H1 (cell line): ENCODE data around the gene MYO16. TPM values are rescaled to one million over a fixed set of nuclear protein-coding genes. Genes with fewer than 3 reads are reported as not detected.

Experiments
- CTCF ChIA-PET: fragments of 300-600 bp; sonication (Branson Sonifier 250); formaldehyde crosslinking; loops from one replicate; lab custom pipeline; 2021; ENCODE audit not compliant: partially characterized antibody; lab: Charles Lee
- POLR2A ChIA-PET: fragments of 300-600 bp; sonication (Branson Sonifier 250); formaldehyde crosslinking; loops from one replicate; lab custom pipeline; 2021; ENCODE audit warnings: inconsistent platforms; ENCODE audit not compliant: partially characterized antibody; lab: Charles Lee
- DNase-seq, 2 experiments: peaks; one replicate each; pipeline versions ENCODE4 v3.0.0 to v3.0.0-alpha.2; 2010 to 2022; ENCODE audit warnings: low spot score in 2 of 2, low read depth in 1 of 2, mixed read lengths in 1 of 2
- FAIRE-seq: peaks from 2 replicates; lab custom pipeline; 2011; peaks lifted over from hg19 to GRCh38; lab: Jason Lieb, UNC
- H2AFZ ChIP-seq: 2 replicates; pipeline ENCODE4 v1.8.1; 2012; ENCODE audit warnings: low read length, inconsistent platforms
- H2AK5ac ChIP-seq: 2 replicates; pipeline ENCODE4 v1.6.1; 2013; ENCODE audit warnings: low read depth, low read length
- H2BK120ac ChIP-seq: replicated peaks from 2 replicates; pipeline ENCODE3; 2013; ENCODE audit warnings: low read depth, low read length, inconsistent platforms
- H2BK12ac ChIP-seq: 2 replicates; pipeline ENCODE4 v1.6.1; 2013; ENCODE audit warnings: low read depth, low read length
- H2BK15ac ChIP-seq: 2 replicates; pipeline ENCODE4 v1.6.1; 2013; ENCODE audit warnings: low read length
- H2BK20ac ChIP-seq: 2 replicates; pipeline ENCODE4 v1.6.1; 2013; ENCODE audit warnings: low read length
- H2BK5ac ChIP-seq: 2 replicates; pipeline ENCODE4 v1.6.1; 2013; ENCODE audit warnings: low read depth, low read length
- H3K14ac ChIP-seq: 2 replicates; pipeline ENCODE4 v1.6.1; 2013; ENCODE audit warnings: inconsistent platforms; ENCODE audit not compliant: insufficient read length
- H3K18ac ChIP-seq: 2 replicates; pipeline ENCODE4 v1.6.1; 2013; ENCODE audit warnings: low read length; ENCODE audit errors: extremely low read depth
- H3K23ac ChIP-seq: 2 replicates; pipeline ENCODE4 v1.6.1; 2013; ENCODE audit warnings: inconsistent platforms; ENCODE audit not compliant: insufficient read length
- H3K23me2 ChIP-seq: 2 replicates; pipeline ENCODE4 v1.6.1; 2013; ENCODE audit warnings: low read depth, low read length
- H3K27ac ChIP-seq: 2 replicates; pipeline ENCODE4 v1.6.1; 2011; ENCODE audit warnings: low read depth, low read length, inconsistent platforms
- H3K27me3 ChIP-seq, 4 experiments: replicated peaks in 1 of 4; 1 replicate in 1 of 4; 2 replicates in 3 of 4; pipeline versions ENCODE4 v1.6.1 to v1.8.1; 2011 to 2013; ENCODE audit warnings: low read length in 3 of 4, mild to moderate bottlenecking in 3 of 4, inconsistent platforms in 2 of 4, mixed read lengths in 2 of 4, moderate library complexity in 1 of 4; ENCODE audit not compliant: control insufficient read depth in 3 of 4, insufficient read depth in 3 of 4; ENCODE audit errors: extremely low read depth in 1 of 4
- H3K36me3 ChIP-seq, 4 experiments: 2 replicates each; pipeline versions ENCODE4 v1.6.1 to v1.8.1; 2011 to 2013; ENCODE audit warnings: mild to moderate bottlenecking in 4 of 4, low read length in 3 of 4, moderate library complexity in 2 of 4, control low read depth in 1 of 4, inconsistent platforms in 1 of 4; ENCODE audit not compliant: insufficient read depth in 4 of 4, control insufficient read depth in 2 of 4
- H3K4ac ChIP-seq: replicated peaks from 2 replicates; pipeline ENCODE3; 2013; ENCODE audit warnings: low read length, low read depth, mixed read lengths, inconsistent platforms; ENCODE audit not compliant: insufficient read length
- H3K4me1 ChIP-seq, 4 experiments: replicated peaks in 1 of 4; 1 replicate in 1 of 4; 2 replicates in 3 of 4; pipeline versions ENCODE4 v1.6.1 to v1.8.1; 2011 to 2013; ENCODE audit warnings: low read length in 3 of 4, inconsistent platforms in 2 of 4, mixed read lengths in 1 of 4; ENCODE audit not compliant: insufficient read depth in 4 of 4, control insufficient read depth in 3 of 4
- H3K4me2 ChIP-seq, 2 experiments: 2 replicates each; pipeline versions ENCODE4 v1.6.1 to v1.8.1; 2011 to 2013; ENCODE audit warnings: low read depth in 2 of 2, low read length in 2 of 2, control low read depth in 1 of 2, inconsistent platforms in 1 of 2, mild to moderate bottlenecking in 1 of 2; ENCODE audit not compliant: insufficient read depth in 1 of 2
- H3K4me3 ChIP-seq, 4 experiments: fragments of 200-600, 300-600 bp in 1 of 4; sonication (generic), shearing (Covaris generic), sonication (Bioruptor Twin) in 1 of 4; 2 replicates each; pipeline versions ENCODE4 v1.5.1 to v1.8.1; 2011 to 2016; ENCODE audit warnings: low read length in 4 of 4, low read depth in 3 of 4, control low read depth in 2 of 4, inconsistent platforms in 2 of 4, mild to moderate bottlenecking in 2 of 4, mixed read lengths in 1 of 4, moderate library complexity in 1 of 4; ENCODE audit not compliant: insufficient read depth in 2 of 4; ENCODE audit errors: extremely low read depth in 1 of 4
- H3K56ac ChIP-seq: replicated peaks from 2 replicates; pipeline ENCODE3; 2013; ENCODE audit warnings: low read depth, mild to moderate bottlenecking, mixed read lengths, low read length, inconsistent platforms; ENCODE audit not compliant: insufficient read length
- H3K79me1 ChIP-seq: 2 replicates; pipeline ENCODE4 v1.6.1; 2013; ENCODE audit warnings: low read depth, low read length, control low read depth
- H3K79me2 ChIP-seq, 2 experiments: 2 replicates each; pipeline versions ENCODE4 v1.6.1 to v1.8.1; 2012 to 2013; ENCODE audit warnings: low read length in 2 of 2, mild to moderate bottlenecking in 2 of 2, inconsistent platforms in 1 of 2; ENCODE audit not compliant: insufficient read depth in 2 of 2, control insufficient read depth in 1 of 2
- H3K9ac ChIP-seq, 4 experiments: replicated peaks in 1 of 4; 1 replicate in 1 of 4; 2 replicates in 3 of 4; pipeline versions ENCODE4 v1.6.1 to v1.8.1; 2011 to 2013; ENCODE audit warnings: low read depth in 3 of 4, low read length in 3 of 4, control low read depth in 2 of 4, mild to moderate bottlenecking in 2 of 4, moderate library complexity in 2 of 4, inconsistent platforms in 1 of 4; ENCODE audit errors: extremely low read depth in 1 of 4
- H3K9me3 ChIP-seq, 2 experiments: 2 replicates each; pipeline versions ENCODE4 v1.6.1 to v1.8.1; 2012 to 2013; ENCODE audit warnings: mild to moderate bottlenecking in 2 of 2, moderate library complexity in 2 of 2, control low read depth in 1 of 2, inconsistent platforms in 1 of 2, low read depth in 1 of 2, low read length in 1 of 2, mixed read lengths in 1 of 2; ENCODE audit not compliant: insufficient read depth in 2 of 2
- H4K20me1 ChIP-seq, 2 experiments: replicated peaks in 1 of 2; 2 replicates each; pipeline versions ENCODE3 to v1.8.1; 2011 to 2013; ENCODE audit warnings: inconsistent platforms in 2 of 2, low read length in 2 of 2, mild to moderate bottlenecking in 1 of 2; ENCODE audit not compliant: insufficient read depth in 2 of 2, control insufficient read depth in 1 of 2
- H4K5ac ChIP-seq: 2 replicates; pipeline ENCODE4 v1.6.1; 2013; ENCODE audit warnings: low read length, low read depth, mixed read lengths, inconsistent platforms; ENCODE audit not compliant: insufficient read length
- H4K8ac ChIP-seq: 2 replicates; pipeline ENCODE4 v1.8.0; 2013; ENCODE audit warnings: mild to moderate bottlenecking, moderate library complexity, low read length, inconsistent platforms; ENCODE audit not compliant: insufficient read depth; ENCODE audit errors: extremely low read depth
- H4K91ac ChIP-seq: replicated peaks from 2 replicates; pipeline ENCODE3; 2013; ENCODE audit warnings: low read length, mixed read lengths, inconsistent platforms; ENCODE audit not compliant: insufficient read length
- CBX5 ChIP-seq: fragments of 300-800, 300-1000 bp; sonication (generic); IDR thresholded peaks from 2 replicates; pipeline ENCODE4 v1.7.1; 2016; ENCODE audit warnings: antibody characterized with exemption, low read length, low read depth
- CBX8 ChIP-seq: fragments of 300-800, 300-1000 bp; sonication (generic); IDR thresholded peaks from 2 replicates; pipeline ENCODE4 v1.7.1; 2016; ENCODE audit warnings: low read depth, low read length, borderline replicate concordance
- CEBPB ChIP-seq: IDR thresholded peaks from 2 replicates; pipeline ENCODE4 v1.6.1; 2012; ENCODE audit warnings: low read depth, low read length
- JUN ChIP-seq: IDR thresholded peaks from 2 replicates; pipeline ENCODE4 v1.6.1; 2011; ENCODE audit warnings: low read depth, mild to moderate bottlenecking, improper control_type of control experiment, low read length
- KDM4A ChIP-seq: IDR thresholded peaks from one replicate; pipeline ENCODE4 v1.7.1; 2012; ENCODE audit warnings: low read depth, mild to moderate bottlenecking, moderate library complexity, low read length, inconsistent platforms; ENCODE audit not compliant: severe bottlenecking
- NANOG ChIP-seq: IDR thresholded peaks from 2 replicates; pipeline ENCODE4 v1.6.1; 2011; ENCODE audit warnings: low read length, low read depth, mild to moderate bottlenecking, inconsistent platforms; ENCODE audit not compliant: insufficient read depth, poor library complexity, severe bottlenecking
- RNF2 ChIP-seq: fragments of 200-900, 300-1000 bp; sonication (generic); IDR thresholded peaks from 2 replicates; pipeline ENCODE4 v1.7.1; 2016; ENCODE audit warnings: borderline replicate concordance, low read depth, mild to moderate bottlenecking, antibody characterized with exemption, low read length; ENCODE audit not compliant: poor library complexity, severe bottlenecking; ENCODE audit errors: missing control alignments
- SIRT6 ChIP-seq: IDR thresholded peaks from one replicate; pipeline ENCODE4 v1.7.1; 2012; ENCODE audit warnings: low read length, inconsistent platforms
- TBP ChIP-seq: IDR thresholded peaks from 2 replicates; pipeline ENCODE4 v1.6.1; 2011; ENCODE audit warnings: low read depth, low read length, improper control_type of control experiment
- TCF12 ChIP-seq: IDR thresholded peaks from 2 replicates; pipeline ENCODE4 v1.6.1; 2011; ENCODE audit warnings: low read depth, mild to moderate bottlenecking, low read length
- ZNF274 ChIP-seq: IDR thresholded peaks from 2 replicates; pipeline ENCODE4 v1.7.0; 2012; ENCODE audit warnings: low read length, borderline replicate concordance; ENCODE audit errors: extremely low read depth
- WGBS, 2 experiments: shearing (Covaris generic) in 1 of 2; methylation state at CpG; one replicate each; pipeline versions ENCODE4 v1.1.6 to v1.1.7; 2013 to 2015; ENCODE audit warnings: low lambda C conversion rate in 2 of 2, mixed read lengths in 2 of 2, inconsistent platforms in 1 of 2, low coverage in 1 of 2, missing lambda C conversion rate in 1 of 2; ENCODE audit not compliant: insufficient replicate concordance in 2 of 2, insufficient coverage in 1 of 2, insufficient read length in 1 of 2; ENCODE audit errors: extremely low coverage in 1 of 2, missing lambda C conversion rate in 1 of 2; 5-methylcytosine and 5-hydroxymethylcytosine counted together
- polyA plus RNA-seq, 7 experiments: library from polyadenylated mRNA; depleted of rRNA in 3 of 7; stranded (reverse) in 5 of 7; unstranded in 2 of 7; fragments of >200 nt in 5 of 7; fragments of 200-250 nt in 2 of 7; gene quantifications; 1 replicate in 5 of 7; 2 replicates in 1 of 7; 4 replicates in 1 of 7; pipeline versions ENCODE4 v1.2.1 to v1.2.3, GENCODE V29; 2011 to 2013; ENCODE audit warnings: missing spikeins in 2 of 7, mixed read lengths in 2 of 7
- total RNA-seq: library from RNA; stranded (reverse); fragmentation: NEBNext Ultra II Directional; extraction: Animal tissue kit (Norgen Biotek cat#: 25700); gene quantifications from 2 replicates; pipeline ENCODE4 v1.2.1, GENCODE V29; 2021

Gene MYO16
- total and polyA plus RNA-seq, 2 of the 8 experiments (the other 6 are each of a cell fraction or from before 2014, with no cell fraction given) = 0.02 to 0.22 TPM

DNA sequence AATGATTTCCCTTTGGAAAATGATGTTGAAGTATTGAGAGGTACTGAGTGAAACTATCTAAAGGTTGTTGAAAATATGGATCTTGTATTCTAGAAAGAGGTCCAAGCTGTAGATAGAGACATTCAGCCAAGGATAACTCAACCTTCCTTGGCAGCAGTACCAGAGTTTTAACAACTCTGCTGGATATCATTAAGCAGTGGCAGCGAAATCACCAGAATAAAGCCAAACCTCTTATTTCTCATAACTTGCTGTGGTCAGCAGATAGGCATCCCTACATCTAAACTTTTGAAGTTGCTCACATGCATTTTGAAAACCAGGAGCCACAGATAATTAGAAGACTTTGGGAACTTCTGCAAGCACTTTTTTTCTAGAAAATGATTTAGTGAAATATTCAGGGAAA lies 597.2 kb downstream of the MYO16 start:
- Histone ChIP-seq H3K23ac (no peak overlapping the region), H3K9ac (no peak overlapping the region), H3K14ac (no peak overlapping the region), H3K18ac (no peak overlapping the region), H2AFZ (no peak overlapping the region), H2BK20ac (no peak overlapping the region), H3K4me2 (no peak overlapping the region), H2BK120ac (no peak overlapping the region), H4K20me1 (no peaks in the 10 kb centered on the region), H2BK15ac (no peak overlapping the region), H3K27ac (no peak overlapping the region), H3K36me3 (no peaks in the 10 kb centered on the region), H2AK5ac (no peak overlapping the region), H3K79me1 (no peaks in the 10 kb centered on the region), H2BK12ac (no peak overlapping the region), H2BK5ac (no peak overlapping the region), H3K79me2 (no peaks in the 10 kb centered on the region), H3K4ac (no peak overlapping the region), H4K5ac (no peak overlapping the region), H3K56ac (no peak overlapping the region), H4K8ac (no peak overlapping the region), H3K9me3 (peaks cover 5 to 11% of the 10 kb centered on the region in 2 experiments; a peak in 3 of 4 replicates), H4K91ac (no peak overlapping the region), H3K4me1 (no peaks in the 10 kb centered on the region), H3K4me3 (no peak overlapping the region), H3K23me2 (no peaks in the 10 kb centered on the region), H3K27me3 (no peaks in the 10 kb centered on the region)
- 91% methylated on average over 1 of the region's 1 CpG; no CpG with 5 or more reads in 1 of the 2 experiments for WGBS, 2 experiments
- FAIRE-seq = no peak
- ChIA-PET CTCF (no interaction called here), POLR2A (no interaction called here)
- no peak for DNase-seq
- TF ChIP-seq SIRT6 (no peak), ZNF274 (no peak), CBX5 (no peak), CBX8 (no peak), RNF2 (no peak), TBP (no peak), KDM4A (no peak), JUN (no peak), CEBPB (no peak), NANOG (no peak), TCF12 (no peak)
